ENCODE measurements around the gene PHC2.

Gene PHC2

GRCh38 chr1:33337441-33337840 is 93.5 kb downstream of the PHC2 start:
- no peak for FAIRE-seq
- no peak for DNase-seq (ENCODE audit: insufficient read length, low spot score)

GRCh38 chr1:33336580-33336979 is 94.3 kb downstream of the PHC2 start:
- no peak for FAIRE-seq

DNA sequence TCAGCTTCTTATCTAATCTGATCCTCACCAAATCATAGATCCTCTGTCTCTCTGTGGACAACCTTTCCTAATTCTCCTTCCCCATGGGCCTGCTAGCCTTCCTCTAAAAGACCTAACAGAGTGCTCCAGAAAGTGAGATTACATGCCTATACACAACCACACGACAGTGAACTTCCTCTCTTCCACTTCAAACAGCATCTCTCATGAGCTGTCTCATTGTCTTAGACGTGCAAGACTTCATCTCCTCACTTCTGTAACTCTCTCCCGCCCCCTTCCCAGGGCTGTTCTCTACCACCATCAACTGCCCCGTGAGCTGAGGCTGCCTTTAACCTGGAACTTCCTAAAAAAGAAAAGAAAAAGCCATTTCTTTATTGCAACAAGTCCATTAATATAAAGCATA is 95.9 kb downstream of the PHC2 start:
- no peak for FAIRE-seq

More at GRCh38 chr1:33336580-33336979, 94.3 kb downstream of the PHC2 start:
- no peak for DNase-seq (ENCODE audit: insufficient read length, low spot score)

DNA sequence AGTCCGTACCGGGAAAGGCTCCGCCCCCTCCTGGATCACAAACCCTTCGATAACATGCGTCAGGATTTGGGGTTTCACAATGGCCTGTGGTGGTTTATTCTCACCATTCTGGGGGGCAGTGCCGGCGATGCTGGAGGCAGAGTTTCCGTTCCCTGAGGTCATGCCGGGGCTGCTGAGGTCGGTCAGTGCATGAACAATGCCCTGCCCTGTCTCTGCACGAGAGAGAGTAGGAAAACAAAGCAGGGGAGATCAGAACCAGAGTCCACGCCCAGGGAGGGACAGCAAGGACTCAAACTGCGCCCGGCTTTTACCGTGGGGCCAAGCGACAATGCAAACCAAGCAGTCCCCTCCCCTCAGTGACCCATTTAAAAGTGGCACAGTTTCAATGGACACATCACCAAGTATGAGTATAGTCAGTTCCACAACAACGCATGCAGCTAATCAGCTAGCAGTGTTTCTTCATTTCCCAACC is 96.8 kb downstream of the PHC2 start:
- DNase-seq (ENCODE audit: insufficient read length, low spot score) (no peak), FAIRE-seq (no peak)

More for the DNA sequence above, 95.9 kb downstream of the PHC2 start:
- DNase-seq (ENCODE audit: insufficient read length, low spot score) = no peak

- DNase-seq (ENCODE audit: insufficient read length, low spot score) = no peak
- FAIRE-seq = no peak
Measured at GRCh38 chr1:33332881-33333280, 98.0 kb downstream of the PHC2 start.

DNA sequence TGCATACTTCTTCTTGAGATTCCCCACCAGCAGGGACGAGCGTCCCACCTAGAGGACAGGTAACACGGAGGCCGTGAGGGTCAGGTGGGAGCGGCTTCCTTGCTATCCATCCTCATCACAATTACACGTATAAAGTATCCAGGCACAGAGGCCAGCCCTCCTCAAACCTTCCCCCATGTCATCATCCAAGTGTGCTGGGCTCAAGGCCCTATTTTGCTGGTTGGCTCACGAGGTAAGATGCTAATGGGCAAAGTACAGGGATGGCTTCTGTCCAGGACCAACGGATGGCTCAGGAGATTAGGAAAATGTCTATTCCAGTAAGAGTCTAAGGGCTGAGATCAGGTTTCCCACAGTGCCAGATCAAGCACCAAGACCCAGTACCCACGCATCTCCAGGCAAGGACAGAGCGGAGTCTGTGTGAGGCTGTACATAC is 98.5 kb downstream of the PHC2 start:
- no peak for DNase-seq (ENCODE audit: insufficient read length, low spot score)
- no peak for FAIRE-seq

DNA sequence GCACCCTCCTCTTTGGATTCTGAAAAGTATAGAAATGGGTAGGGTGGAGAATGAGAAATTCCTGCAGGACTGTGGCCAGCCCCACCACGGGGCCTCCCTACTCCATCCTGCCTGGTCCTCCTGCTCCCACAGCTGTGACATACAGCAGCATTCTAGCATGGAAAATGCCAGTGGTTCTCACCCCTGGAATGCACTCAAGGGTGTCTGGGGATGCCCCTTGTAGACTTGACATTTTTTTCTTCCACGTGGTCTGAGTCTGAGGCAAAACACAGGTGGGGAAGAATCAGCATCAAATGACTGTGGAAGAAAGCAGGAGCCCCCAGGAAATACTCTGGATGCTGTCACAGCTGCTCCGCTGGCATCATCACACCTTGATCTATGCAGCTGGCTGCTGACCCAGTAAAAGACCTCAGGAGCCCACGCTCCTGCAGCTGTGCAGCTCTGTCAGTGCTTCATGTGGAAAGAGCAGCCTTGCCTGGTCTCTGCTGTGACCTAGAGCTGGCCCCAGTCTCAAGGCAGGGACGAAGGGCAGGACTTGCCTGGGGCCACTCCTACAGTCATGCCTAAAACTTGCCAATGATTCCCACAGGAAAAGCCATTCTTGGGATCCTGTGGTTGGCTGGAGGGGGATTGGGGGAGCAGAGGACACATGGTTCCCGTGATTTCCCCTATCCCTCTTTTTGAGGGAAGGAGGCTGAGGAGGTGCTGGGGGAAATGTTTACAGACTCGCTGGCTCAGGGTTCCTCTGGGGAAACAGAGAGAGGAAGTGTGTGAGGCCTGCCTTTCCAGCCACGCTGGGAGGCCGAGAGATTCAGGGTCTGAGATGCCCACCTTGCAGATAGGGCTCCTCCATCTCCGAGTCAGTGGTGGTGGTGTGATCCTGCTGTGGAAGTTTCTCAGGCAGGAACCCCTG is 99.2 kb downstream of the PHC2 start:
- FAIRE-seq = no peak
- DNase-seq (ENCODE audit: insufficient read length, low spot score) = no peak

DNA sequence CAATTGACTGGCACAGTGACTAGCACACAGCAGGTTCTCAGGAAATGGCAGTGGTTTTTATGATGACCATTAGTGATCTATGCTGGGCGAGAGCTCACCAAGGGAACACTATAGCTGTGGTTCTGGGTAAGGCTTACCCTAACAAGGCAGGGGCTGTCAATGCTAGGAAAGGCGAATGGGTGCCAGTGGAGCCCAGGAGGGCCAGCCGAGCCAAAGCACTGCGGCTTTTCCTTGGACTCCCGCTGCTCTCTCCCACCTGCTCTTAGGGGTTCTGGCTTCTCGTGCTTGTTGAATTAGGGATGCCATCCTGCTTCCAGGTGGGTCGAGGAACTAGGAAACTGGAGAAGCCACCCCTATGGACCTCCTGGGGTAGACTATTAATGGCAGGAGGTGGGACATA is 100.0 kb downstream of the PHC2 start:
- FAIRE-seq (no peak), DNase-seq (ENCODE audit: insufficient read length, low spot score) (no peak)

GRCh38 chr1:33330361-33330890 is 100.5 kb downstream of the PHC2 start:
- FAIRE-seq (no peak), DNase-seq (ENCODE audit: insufficient read length, low spot score) (no peak)

GRCh38 chr1:33329600-33330305 is 101.1 kb downstream of the PHC2 start:
- FAIRE-seq (no peak), DNase-seq (ENCODE audit: insufficient read length, low spot score) (no peak)

DNA sequence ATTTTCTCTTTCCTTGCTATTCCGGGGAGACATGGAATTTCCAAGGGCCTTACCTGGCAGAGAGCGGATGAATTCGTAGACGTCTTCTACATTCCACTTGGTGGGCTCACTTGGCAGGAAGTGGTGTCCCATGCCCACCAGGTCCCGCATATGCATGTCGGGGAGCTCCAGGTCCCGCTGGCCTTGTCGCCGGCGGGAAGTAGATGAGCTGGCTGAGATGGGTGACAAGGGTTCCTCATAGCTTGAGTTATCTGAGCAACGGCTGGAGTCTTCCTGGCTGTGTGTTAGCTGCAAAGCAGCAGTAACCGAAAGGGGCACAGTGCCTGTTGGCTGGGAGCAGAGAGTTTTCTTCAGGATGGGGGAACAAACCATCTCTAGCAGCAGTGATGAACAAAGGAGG is 102.1 kb downstream of the PHC2 start:
- FAIRE-seq (no peak), DNase-seq (ENCODE audit: insufficient read length, low spot score) (no peak)

- FAIRE-seq (no peak), DNase-seq (ENCODE audit: insufficient read length, low spot score) (no peak)
Measured at GRCh38 chr1:33327587-33328325, 103.1 kb downstream of the PHC2 start.

GRCh38 chr1:33326785-33327184 is 104.1 kb downstream of the PHC2 start:
- FAIRE-seq = no peak
- no peak for DNase-seq (ENCODE audit: insufficient read length, low spot score)

DNA sequence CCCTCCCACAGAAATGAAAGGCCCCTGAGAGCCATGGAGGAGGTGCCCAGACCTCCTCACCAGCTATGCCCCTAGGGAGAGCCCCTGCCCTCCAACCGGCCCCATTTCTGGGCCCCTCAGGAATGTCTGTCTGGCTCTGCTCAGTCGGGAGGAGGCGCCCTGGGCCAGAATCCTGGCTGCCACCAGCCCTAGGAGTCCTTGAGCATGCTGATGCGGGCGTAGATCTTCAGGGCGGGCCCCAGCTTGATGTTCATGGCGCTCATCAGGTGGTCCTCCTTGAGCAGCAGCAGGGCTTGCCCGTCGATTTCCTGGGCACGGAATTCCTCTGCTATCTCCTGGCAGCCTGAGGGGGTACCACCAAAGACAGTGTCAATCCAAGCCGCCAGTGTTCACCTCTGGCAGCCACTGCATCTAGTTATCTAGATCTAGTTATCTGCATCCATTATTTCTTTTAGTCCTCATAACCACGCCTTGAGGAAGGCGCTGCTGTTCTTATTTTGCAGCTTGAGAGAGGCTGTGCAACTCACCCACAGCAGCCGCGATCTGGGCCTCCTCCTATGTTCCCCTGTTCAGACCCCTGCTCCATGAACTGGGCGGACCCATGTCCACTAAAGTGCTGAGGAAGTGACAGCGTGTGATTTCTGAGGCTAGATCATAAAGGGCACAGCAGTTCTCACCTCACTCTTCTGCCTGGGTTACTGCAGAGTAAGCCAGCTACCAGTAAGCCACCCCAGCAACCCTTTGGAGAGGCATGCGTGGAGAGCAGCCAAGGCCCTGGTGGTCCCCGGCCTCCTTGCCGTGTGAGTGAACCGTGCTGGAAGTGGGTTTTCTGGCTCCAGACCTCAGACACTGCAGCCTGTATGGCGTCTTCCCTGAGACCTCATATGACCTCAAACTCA is 106.0 kb downstream of the PHC2 start:
- no peak for DNase-seq (ENCODE audit: insufficient read length, low spot score)
- no peak for FAIRE-seq

- DNase-seq (ENCODE audit: insufficient read length, low spot score) (no peak), FAIRE-seq (no peak)
Measured at GRCh38 chr1:33323663-33324477, 107.0 kb downstream of the PHC2 start.

GRCh38 chr1:33322870-33323585 is 107.9 kb downstream of the PHC2 start:
- FAIRE-seq = no peak
- DNase-seq (ENCODE audit: insufficient read length, low spot score) = no peak

- DNase-seq (ENCODE audit: insufficient read length, low spot score) (no peak), FAIRE-seq (no peak)
Measured at GRCh38 chr1:33322109-33322508, 108.8 kb downstream of the PHC2 start.

- FAIRE-seq (no peak), DNase-seq (ENCODE audit: insufficient read length, low spot score) (no peak)
Measured at GRCh38 chr1:33321178-33321577, 109.7 kb downstream of the PHC2 start.

Data from GM19239 (cell line).